ENCODE results near the gene LRRC72.
"Not testable (repeated sequence)": the region's sequence is repeated elsewhere in the genome, so short reads cannot be mapped to it uniquely, and the experiment has no call there.

DNA sequence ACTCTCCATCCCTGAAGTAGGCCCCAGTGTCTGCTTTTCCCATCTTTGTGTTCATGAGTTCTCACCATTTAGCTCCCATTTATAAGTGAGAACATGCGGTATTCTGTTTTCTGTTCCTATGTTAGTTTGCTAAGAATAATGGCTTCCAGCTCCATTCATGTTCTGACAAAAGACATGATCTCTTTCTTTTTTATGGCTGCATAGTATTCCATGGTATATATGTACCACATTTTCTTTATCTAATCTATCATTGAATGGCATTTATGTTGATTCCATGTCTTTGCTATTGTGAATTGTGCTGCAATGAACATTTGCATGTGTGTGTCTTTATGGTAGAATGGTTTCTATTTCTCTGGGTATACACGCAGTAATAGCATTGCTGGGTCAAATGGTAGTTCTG, 6.6 kb upstream of the LRRC72 start:
- TF ChIP-seq, protein P1, sequence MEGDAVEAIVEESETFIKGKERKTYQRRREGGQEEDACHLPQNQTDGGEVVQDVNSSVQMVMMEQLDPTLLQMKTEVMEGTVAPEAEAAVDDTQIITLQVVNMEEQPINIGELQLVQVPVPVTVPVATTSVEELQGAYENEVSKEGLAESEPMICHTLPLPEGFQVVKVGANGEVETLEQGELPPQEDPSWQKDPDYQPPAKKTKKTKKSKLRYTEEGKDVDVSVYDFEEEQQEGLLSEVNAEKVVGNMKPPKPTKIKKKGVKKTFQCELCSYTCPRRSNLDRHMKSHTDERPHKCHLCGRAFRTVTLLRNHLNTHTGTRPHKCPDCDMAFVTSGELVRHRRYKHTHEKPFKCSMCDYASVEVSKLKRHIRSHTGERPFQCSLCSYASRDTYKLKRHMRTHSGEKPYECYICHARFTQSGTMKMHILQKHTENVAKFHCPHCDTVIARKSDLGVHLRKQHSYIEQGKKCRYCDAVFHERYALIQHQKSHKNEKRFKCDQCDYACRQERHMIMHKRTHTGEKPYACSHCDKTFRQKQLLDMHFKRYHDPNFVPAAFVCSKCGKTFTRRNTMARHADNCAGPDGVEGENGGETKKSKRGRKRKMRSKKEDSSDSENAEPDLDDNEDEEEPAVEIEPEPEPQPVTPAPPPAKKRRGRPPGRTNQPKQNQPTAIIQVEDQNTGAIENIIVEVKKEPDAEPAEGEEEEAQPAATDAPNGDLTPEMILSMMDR (IDR thresholded peaks at IDR 0.05) = not testable (repeated sequence)
- not testable (repeated sequence) for TF ChIP-seq POLR2AphosphoS5, POLR2A, EP300 (IDR thresholded peaks at IDR 0.05)
